ENCODE results near the gene EEF1AKMT1.

GRCh38 chr13:20812890-20813289 is 39.1 kb upstream of the EEF1AKMT1 start:
- TF ChIP-seq CTCF (conservative IDR thresholded peaks at IDR 0.05) (no peak), EZH2 (IDR thresholded peaks at IDR 0.05; ENCODE audit: low read depth) (no peak)
